Activated CD8-positive, alpha-beta memory T cell treated with anti-CD3 and anti-CD28 coated beads for 1 hour (primary cell): ENCODE data around the gene GALNT2.

Source experiments
- DNase-seq, 2 donors: peaks; one replicate each; pipeline ENCODE4 v3.0.0-alpha.2; 2020; ENCODE audit warnings: low read depth in 1 of 2; ENCODE audit errors: extremely low read depth in 1 of 2

GALNT2 gene

GRCh38 chr1:230141797-230142607 lies 75.0 kb downstream of the GALNT2 start:
- DNase-seq: no peak

- DNase-seq: no peak
Observed at GRCh38 chr1:230142608-230143210, 75.7 kb downstream of the GALNT2 start.

DNA sequence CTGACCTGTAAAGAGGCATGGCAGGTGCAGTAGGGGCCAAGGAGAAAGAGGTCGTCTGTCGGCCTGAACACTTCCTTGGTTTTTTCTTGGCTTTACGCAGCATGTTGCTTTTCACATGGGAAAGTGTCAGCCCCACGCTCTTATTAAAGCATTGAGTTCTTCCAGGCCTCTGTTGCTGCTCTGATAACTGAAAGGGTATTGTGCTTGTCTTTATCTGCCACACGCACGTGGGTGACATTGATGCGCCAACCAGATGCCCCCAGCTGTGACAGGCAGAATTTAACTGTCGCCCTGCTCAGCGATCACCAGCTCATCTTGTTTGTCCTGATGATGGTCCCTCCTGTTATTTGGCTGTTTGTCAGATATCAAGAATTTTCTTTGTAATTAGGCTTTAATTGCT lies 76.5 kb downstream of the GALNT2 start:
- DNase-seq: no peak

DNA sequence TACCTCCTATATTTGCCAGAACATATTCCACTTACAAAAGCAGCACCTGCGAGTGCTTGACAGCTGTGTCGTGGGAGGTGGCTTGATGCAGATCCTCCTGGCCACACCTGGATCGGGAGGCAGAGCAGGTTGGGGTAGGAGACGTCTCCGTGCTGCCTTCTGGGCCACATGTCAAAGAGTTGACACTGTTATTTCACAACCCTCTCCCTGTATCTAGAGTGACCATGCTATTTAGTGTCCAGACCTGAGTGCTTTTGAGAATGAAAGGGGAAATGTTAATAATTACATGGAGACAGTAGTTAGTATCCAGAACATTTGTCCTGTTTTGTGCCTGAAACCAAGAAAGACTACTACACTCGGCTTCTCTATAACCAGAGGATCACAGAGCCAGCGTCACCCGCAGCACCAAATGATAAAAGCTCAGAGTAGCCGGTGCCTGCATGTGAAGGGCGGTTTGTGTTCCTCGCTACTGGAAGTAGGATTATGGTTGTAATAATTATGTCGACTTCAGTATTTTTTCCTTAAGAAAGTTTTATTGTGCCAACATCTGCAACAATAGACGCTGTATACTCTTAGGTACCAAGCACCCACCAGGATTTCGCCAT lies 77.1 kb downstream of the GALNT2 start:
- DNase-seq: no peak

DNA sequence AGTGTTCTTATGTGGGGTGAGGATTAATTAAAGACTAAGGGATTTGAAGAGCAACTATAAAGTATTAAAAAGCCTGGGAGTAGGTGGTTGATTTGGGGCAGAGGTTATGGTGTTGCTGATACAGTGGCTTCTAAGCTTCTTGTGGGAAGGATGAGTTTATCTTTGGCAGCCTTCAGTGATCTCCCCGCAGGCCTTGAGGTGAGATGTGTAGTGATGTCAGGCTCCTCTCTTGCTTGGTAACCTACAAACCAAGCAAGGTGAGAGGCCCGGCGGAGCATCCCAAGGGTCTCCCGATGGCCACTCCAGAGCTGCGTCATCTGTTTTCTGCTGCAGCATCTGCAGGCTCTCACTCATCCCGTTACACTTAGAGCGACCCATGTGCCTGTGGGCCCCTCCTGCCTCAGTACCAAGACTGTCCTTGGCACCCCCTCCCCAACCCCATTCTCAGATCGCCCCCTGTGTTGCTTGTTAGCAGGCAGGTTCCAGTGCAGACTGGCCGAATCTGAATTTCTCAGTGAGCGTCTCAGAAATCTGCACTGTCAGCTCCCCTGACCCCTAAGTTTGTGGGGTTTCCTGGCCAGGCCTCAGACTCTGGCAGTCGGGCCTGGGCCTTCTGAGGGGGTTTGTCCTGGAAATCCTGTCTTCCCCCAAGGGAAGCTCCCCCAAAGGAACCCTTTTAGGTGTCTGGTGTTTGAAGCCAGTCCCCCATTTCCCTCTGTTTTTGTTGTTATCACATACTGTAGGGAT lies 77.9 kb downstream of the GALNT2 start:
- DNase-seq: no peak

- DNase-seq: no peak
Observed at GRCh38 chr1:230145505-230145899, 78.5 kb downstream of the GALNT2 start.

DNA sequence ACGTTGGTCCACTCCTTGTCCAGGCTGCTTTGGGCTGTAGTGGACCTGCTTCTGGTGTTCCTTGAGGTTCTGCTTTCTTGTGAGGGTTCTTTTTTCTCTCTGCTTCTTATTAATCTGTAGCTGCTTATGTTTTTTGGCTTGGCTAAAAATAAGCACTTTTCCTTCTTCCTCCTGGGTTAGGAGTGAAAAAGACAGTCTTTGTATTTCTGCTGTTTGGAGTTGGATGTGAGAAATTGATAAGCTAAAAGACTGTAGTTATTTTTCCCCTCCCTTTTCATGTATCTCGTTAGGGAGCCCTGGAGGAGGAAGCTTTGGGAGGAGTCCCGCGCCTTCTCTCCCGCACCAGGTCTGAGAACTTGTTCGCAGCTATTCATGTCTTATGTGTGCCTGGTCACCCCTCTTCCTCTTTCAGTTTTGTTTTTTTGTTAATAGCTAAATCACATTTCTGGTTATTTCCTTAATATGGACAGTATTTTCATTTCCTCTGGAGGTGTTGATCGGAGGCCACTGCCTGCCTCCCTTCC lies 79.0 kb downstream of the GALNT2 start:
- DNase-seq: no peak

- DNase-seq: no peak
Observed at GRCh38 chr1:230146709-230147108, 79.7 kb downstream of the GALNT2 start.

GRCh38 chr1:230147253-230148125 lies 80.5 kb downstream of the GALNT2 start:
- DNase-seq: no peak

DNA sequence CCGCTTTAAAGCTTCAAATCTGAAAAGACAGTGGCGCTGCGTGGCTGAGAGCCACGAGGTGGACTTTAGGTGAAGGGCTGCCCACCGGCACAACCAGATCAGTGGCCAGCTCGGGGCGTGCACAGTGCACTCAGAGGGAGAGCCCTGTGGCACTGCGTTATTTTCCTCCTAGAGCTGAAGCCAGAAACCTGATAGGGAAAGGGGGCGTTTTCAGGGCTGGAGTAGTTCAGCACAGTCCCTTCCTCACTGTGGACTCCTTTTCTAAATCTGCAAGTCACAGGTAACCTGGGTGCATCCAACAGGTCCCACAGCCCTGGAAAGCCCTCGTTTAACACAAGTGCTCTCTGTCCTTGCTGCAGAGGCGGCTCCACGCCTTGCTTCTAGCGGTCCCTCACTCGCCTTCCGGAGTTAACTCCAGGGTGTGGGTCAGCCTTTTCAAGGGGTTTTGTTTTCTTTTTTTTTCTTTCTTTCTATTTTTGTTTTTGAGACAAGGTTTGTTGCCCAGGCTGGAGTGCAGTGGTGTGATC lies 81.2 kb downstream of the GALNT2 start:
- no peak for DNase-seq

DNA sequence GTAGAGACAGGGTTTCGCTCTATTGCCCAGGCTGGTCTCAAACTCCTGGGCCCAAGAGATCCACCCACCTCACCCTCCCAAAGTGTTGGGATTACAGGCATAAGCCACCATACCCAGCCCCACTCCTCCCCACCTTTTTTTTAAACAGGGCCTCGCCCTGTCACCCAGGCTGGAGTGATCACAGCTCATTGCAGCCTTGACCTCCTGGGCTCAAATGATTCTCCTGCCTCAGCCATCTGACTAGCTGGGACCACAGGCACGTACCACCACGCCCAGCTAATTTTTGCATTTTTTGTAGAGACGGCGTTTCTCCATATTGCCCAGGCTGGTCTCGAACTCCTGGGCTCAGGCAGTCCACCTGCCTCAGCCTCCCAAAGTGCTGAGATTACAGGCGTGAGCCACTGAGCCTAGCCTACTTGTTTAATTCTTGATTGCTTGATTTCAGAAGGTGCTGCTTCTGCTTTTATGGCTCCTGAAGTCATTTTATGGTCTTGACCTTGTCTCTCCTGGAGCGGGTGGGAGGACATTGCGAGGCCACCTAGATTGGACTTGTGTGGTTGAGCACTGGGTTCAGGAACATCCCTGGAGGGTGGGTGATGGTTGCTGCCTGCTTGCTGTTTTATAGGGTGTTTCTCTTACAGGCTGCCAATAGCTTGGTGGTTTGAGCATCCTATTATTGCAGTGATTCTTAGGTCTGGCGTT lies 81.9 kb downstream of the GALNT2 start:
- DNase-seq: no peak

- DNase-seq: no peak
Observed at GRCh38 chr1:230149751-230150584, 82.9 kb downstream of the GALNT2 start.

- no peak for DNase-seq
Observed at GRCh38 chr1:230150615-230151014, 83.6 kb downstream of the GALNT2 start.

DNA sequence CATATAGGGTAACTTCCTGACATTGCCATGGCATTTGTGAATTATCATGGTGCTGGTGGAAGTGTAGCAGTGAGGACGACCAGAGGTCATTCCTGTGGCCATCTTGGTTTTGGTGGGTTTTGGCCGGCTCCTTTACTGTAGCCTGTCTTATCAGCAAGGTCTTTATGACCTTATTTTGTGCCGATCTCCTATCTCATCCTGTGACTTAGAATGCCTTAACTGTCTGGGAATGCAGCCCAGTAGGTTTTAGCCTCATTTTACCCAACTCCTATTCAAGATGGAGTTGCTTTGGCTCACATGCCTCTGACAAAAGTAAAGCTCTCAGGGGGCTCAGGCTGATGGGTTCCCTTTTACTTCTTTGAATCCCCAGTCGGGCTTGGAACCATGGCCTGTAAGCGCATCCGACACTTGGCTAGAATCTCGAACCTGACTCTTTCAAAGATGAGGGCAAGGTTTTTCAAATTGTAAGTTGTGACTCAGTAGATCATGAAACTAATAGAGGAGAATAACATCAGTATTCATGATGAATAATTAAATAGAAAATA lies 85.0 kb downstream of the GALNT2 start:
- DNase-seq: no peak

- no peak for DNase-seq
Observed at GRCh38 chr1:230152999-230153398, 86.0 kb downstream of the GALNT2 start.

DNA sequence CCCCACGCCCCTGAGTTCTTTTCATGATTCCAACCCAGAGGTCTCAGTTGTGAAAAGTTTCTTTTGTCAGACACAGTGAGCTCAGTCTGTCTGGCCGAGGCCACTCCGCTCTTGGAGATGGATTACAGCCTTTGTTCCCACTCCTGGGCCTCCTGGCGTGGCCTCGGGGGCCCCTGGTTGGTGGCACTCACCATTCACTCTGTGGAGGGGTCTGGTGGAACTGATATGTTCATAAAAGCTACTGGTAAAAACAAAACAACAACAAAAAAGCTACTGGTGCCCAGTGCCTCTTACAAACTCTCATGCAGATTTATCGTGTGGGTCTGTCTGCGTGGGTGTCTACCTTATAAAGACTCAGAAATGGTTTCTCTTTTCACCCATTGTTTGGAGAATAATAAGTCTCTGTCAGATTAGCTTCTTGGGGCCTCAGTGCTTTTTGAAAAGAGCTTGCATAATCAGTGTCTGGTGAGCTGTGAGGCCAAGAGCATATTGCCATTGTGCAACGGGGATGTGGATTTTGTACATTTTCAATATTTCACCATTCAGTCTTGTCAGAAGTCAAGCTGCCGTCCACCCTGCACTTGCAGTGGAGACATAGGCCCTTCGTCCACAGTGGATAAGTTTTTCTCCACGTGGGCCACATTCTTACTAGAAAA lies 86.7 kb downstream of the GALNT2 start:
- DNase-seq: no peak

DNA sequence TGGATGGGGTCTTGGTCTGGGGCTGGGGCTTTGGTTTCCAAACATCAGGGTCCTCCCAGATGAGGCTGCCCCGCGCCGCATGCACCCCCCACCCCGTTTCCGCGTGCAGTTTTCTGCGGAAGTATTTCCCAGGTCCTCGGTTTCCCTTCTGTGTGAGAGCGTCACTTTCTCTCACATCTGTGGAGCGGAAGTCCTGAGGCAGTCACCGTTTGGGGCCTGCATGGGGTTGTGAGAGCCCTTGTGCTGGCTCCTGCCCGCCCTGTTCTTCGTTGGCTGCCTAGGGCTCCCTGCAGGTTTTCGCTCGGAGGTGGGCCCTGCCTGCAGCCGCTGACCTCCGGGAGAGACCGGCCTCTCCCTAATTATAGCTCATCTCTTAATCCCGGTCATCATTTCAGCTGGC lies 88.0 kb downstream of the GALNT2 start:
- DNase-seq: no peak

DNA sequence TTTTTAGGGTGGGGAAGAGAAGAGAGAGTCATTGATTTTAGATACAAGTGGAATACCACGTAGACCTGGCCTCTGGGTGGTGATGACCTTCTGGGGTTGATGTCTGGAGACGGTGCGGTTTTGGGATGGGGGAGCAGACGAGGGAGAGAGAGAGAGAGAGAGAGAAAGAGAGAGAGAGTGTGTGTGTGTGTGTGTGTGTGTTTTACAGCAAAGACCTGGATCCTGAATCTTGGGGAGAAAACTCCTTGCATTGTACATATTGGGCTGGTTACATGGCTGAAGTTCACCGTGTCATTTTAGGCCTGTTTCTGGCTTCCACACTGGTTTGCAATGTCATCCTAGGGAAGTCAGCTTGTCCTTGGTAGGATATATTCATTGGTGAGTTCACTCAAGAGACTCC lies 89.0 kb downstream of the GALNT2 start:
- DNase-seq: no peak
